Neural crest cell (in vitro differentiated cells): ENCODE data around the gene RALA. TPM values are rescaled to one million over a fixed set of nuclear protein-coding genes. Genes with fewer than 3 reads are reported as not detected.
"Not testable (repeated sequence)": the region's sequence is repeated elsewhere in the genome, so short reads cannot be mapped to it uniquely, and the experiment has no call there.

Experiments used
- DNase-seq: peaks from one replicate; pipeline ENCODE4 v3.0.0; 2021; ENCODE audit warnings: low read depth, mixed read lengths, low spot score
- H3K27ac Mint-ChIP-seq: one replicate; pipeline ENCODE4 v1.8.0; 2021; ENCODE audit warnings: mild to moderate bottlenecking, mixed read lengths; ENCODE audit not compliant: unreplicated experiment
- H3K27me3 Mint-ChIP-seq: 2 replicates; pipeline ENCODE4 v1.8.0; 2021; ENCODE audit warnings: low read depth, mild to moderate bottlenecking, mixed read lengths
- H3K36me3 Mint-ChIP-seq: 2 replicates; pipeline ENCODE4 v1.8.0; 2021; ENCODE audit warnings: low read depth, mild to moderate bottlenecking, mixed read lengths
- H3K4me1 Mint-ChIP-seq: 2 replicates; pipeline ENCODE4 v1.8.0; 2021; ENCODE audit warnings: mixed read lengths
- H3K4me3 Mint-ChIP-seq: one replicate; pipeline ENCODE4 v1.8.0; 2021; ENCODE audit warnings: mild to moderate bottlenecking, mixed read lengths
- H3K9me3 Mint-ChIP-seq: 2 replicates; pipeline ENCODE4 v1.8.0; 2021; ENCODE audit warnings: mixed read lengths
- CTCF ChIP-seq: fragments of 200-600 bp; sonication (generic); conservative IDR thresholded peaks from 2 replicates; pipeline ENCODE4 v1.5.0; 2021; ENCODE audit warnings: antibody characterized with exemption, mild to moderate bottlenecking
- total RNA-seq: library from RNA; stranded (reverse); gene quantifications from 2 replicates; pipeline ENCODE4 v1.2.1, GENCODE V29; 2021

The RALA gene
- total RNA-seq, 1 donor from 2014 or later, result 39.2 TPM

GRCh38 chr7:39674406-39674805 lies 51.0 kb downstream of the RALA start:
- Mint-ChIP-seq H3K27ac (no peak overlapping the region), H3K4me1 (no peaks in the 10 kb centered on the region), H3K4me3 (no peak overlapping the region), H3K27me3 (no peaks in the 10 kb centered on the region), H3K36me3 (peaks cover 9% of the 10 kb centered on the region), H3K9me3 (peaks cover 5% of the 10 kb centered on the region)
- no peak for TF ChIP-seq CTCF
- DNase-seq, result no peak

- Mint-ChIP-seq H3K27me3 (no peaks in the 10 kb centered on the region), H3K4me3 (no peak overlapping the region), H3K27ac (no peak overlapping the region), H3K36me3 (peaks cover 9% of the 10 kb centered on the region), H3K4me1 (no peaks in the 10 kb centered on the region), H3K9me3 (peaks cover 5% of the 10 kb centered on the region)
- TF ChIP-seq CTCF, result no peak
- DNase-seq, result no peak
Observed at GRCh38 chr7:39676346-39676745, 53.0 kb downstream of the RALA start.

- Mint-ChIP-seq H3K27ac (no peak overlapping the region), H3K36me3 (peaks cover 9% of the 10 kb centered on the region), H3K4me1 (peaks cover 9% of the 10 kb centered on the region), H3K27me3 (no peaks in the 10 kb centered on the region), H3K4me3 (no peak overlapping the region), H3K9me3 (peaks cover 5% of the 10 kb centered on the region)
- TF ChIP-seq CTCF, result no peak
- DNase-seq, result no peak
Observed at GRCh38 chr7:39678930-39679709, 55.7 kb downstream of the RALA start.

GRCh38 chr7:39679874-39680273 lies 56.5 kb downstream of the RALA start:
- not testable (repeated sequence) for H3K27ac Mint-ChIP-seq, H3K9me3 Mint-ChIP-seq, H3K4me3 Mint-ChIP-seq, H3K27me3 Mint-ChIP-seq, H3K36me3 Mint-ChIP-seq, DNase-seq
- peaks cover 12% of the 10 kb centered on the region for H3K4me1 Mint-ChIP-seq

- Mint-ChIP-seq H3K4me1 (peaks cover 16% of the 10 kb centered on the region), H3K27me3 (no peaks in the 10 kb centered on the region), H3K36me3 (no peaks in the 10 kb centered on the region), H3K9me3 (no peaks in the 10 kb centered on the region), H3K27ac (no peak overlapping the region), H3K4me3 (no peak overlapping the region)
- TF ChIP-seq CTCF, result no peak
- no peak for DNase-seq
Observed at GRCh38 chr7:39681887-39682441, 58.6 kb downstream of the RALA start.

GRCh38 chr7:39683216-39683845 lies 60.0 kb downstream of the RALA start:
- H3K4me1 Mint-ChIP-seq, result peaks cover 16% of the 10 kb centered on the region
- no peaks in the 10 kb centered on the region for H3K27me3 Mint-ChIP-seq
- H3K27ac Mint-ChIP-seq, result peak overlapping the region; percentile 78
- no peaks in the 10 kb centered on the region for H3K36me3 Mint-ChIP-seq
- TF ChIP-seq CTCF, result no peak
- no peak overlapping the region for H3K4me3 Mint-ChIP-seq
- no peaks in the 10 kb centered on the region for H3K9me3 Mint-ChIP-seq
- DNase-seq, result no peak
